ENCODE results near the gene HS3ST2.

- TF ChIP-seq CTCF (IDR thresholded peaks at IDR 0.05; ENCODE audit: borderline replicate concordance, extremely low read depth, low read length, poor library complexity, severe bottlenecking) (no peak), EZH2 (IDR thresholded peaks at IDR 0.05; ENCODE audit: borderline replicate concordance, low read depth, low read length, severe bottlenecking) (no peak)
Measured at GRCh38 chr16:22926105-22926751, 112.3 kb downstream of the HS3ST2 start.

Data from DND-41 (cell line).